Neural cell (in vitro differentiated cells): ENCODE measurements around the gene SMCHD1.

Experiments
- CTCF ChIP-seq: fragments of 450-650 bp; IDR thresholded peaks from 2 replicates; pipeline ENCODE4 v1.5.1; 2014; ENCODE audit warnings: antibody characterized with exemption, mild to moderate bottlenecking, moderate library complexity; ENCODE audit not compliant: poor library complexity, severe bottlenecking
- EP300 ChIP-seq: fragments of 450-650 bp; conservative IDR thresholded peaks from 2 replicates; pipeline ENCODE4 v1.6.1; 2014; ENCODE audit warnings: antibody characterized with exemption, mild to moderate bottlenecking, moderate library complexity; ENCODE audit not compliant: poor library complexity, severe bottlenecking
- EZH2 ChIP-seq: fragments of 200-600, 300-800 bp; shearing (Covaris generic), sonication (generic); IDR thresholded peaks from 2 replicates; pipeline ENCODE4 v1.6.1; 2014; ENCODE audit warnings: antibody characterized with exemption, low read length, borderline replicate concordance, mild to moderate bottlenecking; ENCODE audit not compliant: insufficient read depth, poor library complexity, severe bottlenecking
- MXI1 ChIP-seq: fragments of 450-650 bp; conservative IDR thresholded peaks from 2 replicates; pipeline ENCODE4 v1.6.1; 2014; ENCODE audit warnings: antibody characterized with exemption, mild to moderate bottlenecking; ENCODE audit not compliant: poor library complexity, severe bottlenecking
- POLR2AphosphoS5 ChIP-seq: IDR thresholded peaks from 2 replicates; pipeline ENCODE4 v1.6.1; 2012
- RAD21 ChIP-seq: fragments of 450-650 bp; conservative IDR thresholded peaks from 2 replicates; pipeline ENCODE4 v1.6.1; 2014; ENCODE audit warnings: antibody characterized with exemption, mild to moderate bottlenecking, moderate library complexity
- REST ChIP-seq: IDR thresholded peaks from 2 replicates; pipeline ENCODE4 v1.6.1; 2012; ENCODE audit warnings: borderline replicate concordance
- SMC3 ChIP-seq: fragments of 450-650 bp; conservative IDR thresholded peaks from 2 replicates; pipeline ENCODE4 v1.6.1; 2014; ENCODE audit warnings: antibody characterized with exemption, mild to moderate bottlenecking, moderate library complexity; ENCODE audit not compliant: poor library complexity
- TAF1 ChIP-seq: IDR thresholded peaks from 2 replicates; pipeline ENCODE4 v1.6.1; 2012; ENCODE audit warnings: low read depth

- no peak for TF ChIP-seq EZH2
- no peak for TF ChIP-seq EP300
- TF ChIP-seq CTCF = no peak
- TF ChIP-seq MXI1 = no peak
- no peak for TF ChIP-seq POLR2AphosphoS5
- TF ChIP-seq RAD21 = no peak
- no peak for TF ChIP-seq REST
- no peak for TF ChIP-seq TAF1
- TF ChIP-seq SMC3 = no peak
These were observed 45.9 kb upstream of the SMCHD1 start for GRCh38 chr18:2609604-2610003.
